Activated B cell treated with CpG ODN at 0.5 μM for 24 hours (primary cell): Measurements from ENCODE around the gene GMFB. TPM values are rescaled to one million over a fixed set of nuclear protein-coding genes. Genes with fewer than 3 reads are reported as not detected.
"Not testable (repeated sequence)": the region's sequence is repeated elsewhere in the genome, so short reads cannot be mapped to it uniquely, and the experiment has no call there.

ENCODE experiments used
- ATAC-seq: fragments of 200-7000 bp; cut with Tn5 transposase; one replicate; pipeline ENCODE4 v1.10.0; 2021; ENCODE audit warnings: low read depth, mild to moderate bottlenecking, moderate library complexity
- CTCF ChIA-PET: fragments of 350-600 bp; sonication (Branson Sonifier 250); formaldehyde crosslinking; loops from one replicate; lab custom pipeline; 2021; ENCODE audit warnings: antibody characterized with exemption; lab: Charles Lee
- POLR2A ChIA-PET: fragments of 350-600 bp; sonication (Branson Sonifier 250); formaldehyde crosslinking; loops from one replicate; lab custom pipeline; 2021; ENCODE audit warnings: antibody characterized with exemption; lab: Charles Lee
- DNase-seq: peaks from one replicate; pipeline ENCODE4 v3.0.0; 2022
- H3K27ac Mint-ChIP-seq: one replicate; pipeline ENCODE4 v1.8.0; 2020; ENCODE audit warnings: mixed read lengths
- H3K27me3 Mint-ChIP-seq: one replicate; pipeline ENCODE4 v1.8.0; 2021; ENCODE audit warnings: mixed read lengths
- H3K36me3 Mint-ChIP-seq: one replicate; pipeline ENCODE4 v1.8.0; 2021; ENCODE audit warnings: low read depth, mixed read lengths
- H3K4me1 Mint-ChIP-seq: one replicate; pipeline ENCODE4 v1.8.0; 2021; ENCODE audit warnings: mixed read lengths
- H3K4me3 Mint-ChIP-seq: one replicate; pipeline ENCODE4 v1.8.0; 2020; ENCODE audit warnings: mild to moderate bottlenecking, mixed read lengths
- H3K9me3 Mint-ChIP-seq: one replicate; pipeline ENCODE4 v1.8.0; 2020; ENCODE audit warnings: mixed read lengths
- CTCF ChIP-seq: fragments of 200-600 bp; IDR thresholded peaks from one replicate; pipeline ENCODE4 v1.8.0; 2022; ENCODE audit warnings: antibody characterized with exemption, mild to moderate bottlenecking
- intact Hi-C: fragments of 100-400 bp; cut with micrococcal nuclease; formaldehyde crosslinking; loops from one replicate; pipeline ENCODE4 v1.15.1; 2024
- total RNA-seq: library from RNA; stranded (reverse); gene quantifications from 2 replicates; pipeline ENCODE4 v1.2.3, GENCODE V29; 2022

GMFB gene
- total RNA-seq, 1 donor from 2014 or later = 43.0 TPM

- intact Hi-C loops = no loop called here
- Mint-ChIP-seq H3K4me3 (no peak overlapping the region), H3K4me1 (no peaks in the 10 kb centered on the region), H3K27me3 (no peaks in the 10 kb centered on the region), H3K9me3 (peaks cover 5% of the 10 kb centered on the region), H3K27ac (no peak overlapping the region), H3K36me3 (peaks cover 3% of the 10 kb centered on the region)
- DNase-seq = no peak
- ChIA-PET POLR2A (no interaction called here), CTCF (no interaction called here)
- no peak for TF ChIP-seq CTCF
- ATAC-seq = no peak
Measured at GRCh38 chr14:54457609-54457996, 31.2 kb downstream of the GMFB start.

GRCh38 chr14:54456820-54457608, 31.8 kb downstream of the GMFB start:
- POLR2A ChIA-PET, H3K4me1 Mint-ChIP-seq, CTCF ChIA-PET: not testable (repeated sequence)

GRCh38 chr14:54455363-54455762, 33.4 kb downstream of the GMFB start:
- Mint-ChIP-seq H3K27ac (no peak overlapping the region), H3K4me3 (no peak overlapping the region), H3K9me3 (peaks cover 5% of the 10 kb centered on the region), H3K4me1 (peaks cover 6% of the 10 kb centered on the region), H3K27me3 (no peaks in the 10 kb centered on the region), H3K36me3 (peaks cover 3% of the 10 kb centered on the region)
- ATAC-seq (no peak), DNase-seq (no peak)
- intact Hi-C loops = no loop called here
- POLR2A ChIA-PET = no interaction called here
- TF ChIP-seq CTCF = no peak
- CTCF ChIA-PET = no interaction called here

More at GRCh38 chr14:54456820-54457608, 31.8 kb downstream of the GMFB start:
- H3K4me3 Mint-ChIP-seq, ATAC-seq, H3K27ac Mint-ChIP-seq, H3K9me3 Mint-ChIP-seq, H3K36me3 Mint-ChIP-seq, H3K27me3 Mint-ChIP-seq, DNase-seq, intact Hi-C loops: not testable (repeated sequence)

GRCh38 chr14:54453990-54454389, 34.8 kb downstream of the GMFB start:
- H3K27ac Mint-ChIP-seq, CTCF ChIA-PET, H3K36me3 Mint-ChIP-seq, H3K4me1 Mint-ChIP-seq, intact Hi-C loops, ATAC-seq, POLR2A ChIA-PET, H3K9me3 Mint-ChIP-seq, H3K27me3 Mint-ChIP-seq, H3K4me3 Mint-ChIP-seq, DNase-seq: not testable (repeated sequence)

- no peak for DNase-seq
- TF ChIP-seq CTCF = no peak
- Mint-ChIP-seq H3K9me3 (no peaks in the 10 kb centered on the region), H3K36me3 (no peaks in the 10 kb centered on the region), H3K4me1 (peaks cover 6% of the 10 kb centered on the region), H3K27ac (no peak overlapping the region), H3K4me3 (no peak overlapping the region), H3K27me3 (peaks cover 3% of the 10 kb centered on the region)
- ATAC-seq = no peak
- intact Hi-C loops = no loop called here
- ChIA-PET POLR2A (no interaction called here), CTCF (no interaction called here)
Measured at GRCh38 chr14:54453252-54453651, 35.5 kb downstream of the GMFB start.

GRCh38 chr14:54451961-54452360, 36.8 kb downstream of the GMFB start:
- ChIA-PET POLR2A (no interaction called here), CTCF (no interaction called here)
- Mint-ChIP-seq H3K4me3 (no peak overlapping the region), H3K9me3 (no peaks in the 10 kb centered on the region), H3K4me1 (peaks cover 6% of the 10 kb centered on the region), H3K36me3 (no peaks in the 10 kb centered on the region), H3K27ac (no peak overlapping the region), H3K27me3 (peaks cover 6% of the 10 kb centered on the region)
- intact Hi-C loops = no loop called here
- no peak for DNase-seq
- ATAC-seq = no peak
- TF ChIP-seq CTCF = no peak
